K562 (cell line): ENCODE measurements around the gene LASP1NB.

ENCODE experiments used
- DLX4 ChIP-seq: fragments of 250-450 bp; sonication (Bioruptor Pico); IDR thresholded peaks from 2 replicates; pipeline ENCODE4 v1.6.1; 2021; ENCODE audit warnings: mild to moderate bottlenecking
- PCBP1 ChIP-seq: fragments of 200-400 bp; formaldehyde crosslinking; IDR thresholded peaks from 2 replicates; pipeline ENCODE4 v1.6.1; 2018; ENCODE audit warnings: mild to moderate bottlenecking, low read depth, low read length; ENCODE audit not compliant: poor library complexity, severe bottlenecking
- PCBP2 ChIP-seq: fragments of 200-400 bp; formaldehyde crosslinking; IDR thresholded peaks from 2 replicates; pipeline ENCODE4 v1.6.1; 2018; ENCODE audit warnings: low read length, low read depth, mild to moderate bottlenecking, moderate library complexity; ENCODE audit not compliant: poor library complexity, severe bottlenecking
- USF1 ChIP-seq: sonication (generic); formaldehyde crosslinking; IDR thresholded peaks from 2 replicates; pipeline ENCODE4 v1.9.0; 2022; ENCODE audit warnings: mild to moderate bottlenecking, missing genetic modification reagents
- TF ChIP-seq, protein P1 (sequence below): sonication (generic); formaldehyde crosslinking; IDR thresholded peaks from 2 replicates; pipeline ENCODE4 v1.8.0; 2023; ENCODE audit warnings: missing genetic modification reagents, mild to moderate bottlenecking, borderline replicate concordance

Gene LASP1NB

DNA sequence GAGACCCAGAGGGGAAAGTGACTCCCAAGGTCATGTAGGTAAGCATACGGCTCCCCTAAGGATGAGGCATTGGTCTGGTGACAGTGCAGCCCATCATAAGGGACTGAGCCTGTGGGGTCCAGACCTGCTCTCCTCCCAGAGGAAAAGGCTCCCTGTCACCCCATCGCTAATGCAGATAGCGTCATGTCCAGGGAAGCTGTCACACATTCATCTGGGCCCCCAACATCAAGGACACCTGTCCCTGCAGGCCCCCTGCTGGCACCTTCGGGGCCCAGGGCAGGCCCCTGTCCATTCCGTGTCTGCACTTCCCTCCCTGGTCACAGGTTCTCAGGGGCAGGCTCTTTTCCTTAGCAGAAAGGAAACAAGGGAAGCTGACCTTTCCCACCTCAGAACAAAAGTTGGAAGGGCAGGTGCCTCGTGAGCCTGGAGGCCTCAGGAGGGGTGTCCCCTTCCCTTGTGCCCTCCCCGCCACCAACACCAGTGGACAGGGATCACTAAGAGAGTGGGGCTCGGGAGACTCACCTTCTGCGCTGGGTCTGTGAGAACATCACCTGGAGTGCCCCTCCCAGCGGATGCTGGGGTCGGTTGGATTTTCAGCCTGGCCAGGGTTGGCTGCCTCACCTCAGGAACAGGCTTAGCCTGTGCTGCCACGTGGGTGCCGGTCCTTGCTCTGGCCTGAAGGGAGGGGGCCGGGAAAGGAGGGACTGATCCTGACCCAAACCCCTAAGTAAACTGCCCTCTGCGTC lies 17.3 kb upstream of the LASP1NB start (continued):
- TF ChIP-seq USF1 (no peak), PCBP1 (no peak), DLX4 (CRISPR knock-in tag) (no peak), PCBP2 (no peak)
- TF ChIP-seq, protein P1, sequence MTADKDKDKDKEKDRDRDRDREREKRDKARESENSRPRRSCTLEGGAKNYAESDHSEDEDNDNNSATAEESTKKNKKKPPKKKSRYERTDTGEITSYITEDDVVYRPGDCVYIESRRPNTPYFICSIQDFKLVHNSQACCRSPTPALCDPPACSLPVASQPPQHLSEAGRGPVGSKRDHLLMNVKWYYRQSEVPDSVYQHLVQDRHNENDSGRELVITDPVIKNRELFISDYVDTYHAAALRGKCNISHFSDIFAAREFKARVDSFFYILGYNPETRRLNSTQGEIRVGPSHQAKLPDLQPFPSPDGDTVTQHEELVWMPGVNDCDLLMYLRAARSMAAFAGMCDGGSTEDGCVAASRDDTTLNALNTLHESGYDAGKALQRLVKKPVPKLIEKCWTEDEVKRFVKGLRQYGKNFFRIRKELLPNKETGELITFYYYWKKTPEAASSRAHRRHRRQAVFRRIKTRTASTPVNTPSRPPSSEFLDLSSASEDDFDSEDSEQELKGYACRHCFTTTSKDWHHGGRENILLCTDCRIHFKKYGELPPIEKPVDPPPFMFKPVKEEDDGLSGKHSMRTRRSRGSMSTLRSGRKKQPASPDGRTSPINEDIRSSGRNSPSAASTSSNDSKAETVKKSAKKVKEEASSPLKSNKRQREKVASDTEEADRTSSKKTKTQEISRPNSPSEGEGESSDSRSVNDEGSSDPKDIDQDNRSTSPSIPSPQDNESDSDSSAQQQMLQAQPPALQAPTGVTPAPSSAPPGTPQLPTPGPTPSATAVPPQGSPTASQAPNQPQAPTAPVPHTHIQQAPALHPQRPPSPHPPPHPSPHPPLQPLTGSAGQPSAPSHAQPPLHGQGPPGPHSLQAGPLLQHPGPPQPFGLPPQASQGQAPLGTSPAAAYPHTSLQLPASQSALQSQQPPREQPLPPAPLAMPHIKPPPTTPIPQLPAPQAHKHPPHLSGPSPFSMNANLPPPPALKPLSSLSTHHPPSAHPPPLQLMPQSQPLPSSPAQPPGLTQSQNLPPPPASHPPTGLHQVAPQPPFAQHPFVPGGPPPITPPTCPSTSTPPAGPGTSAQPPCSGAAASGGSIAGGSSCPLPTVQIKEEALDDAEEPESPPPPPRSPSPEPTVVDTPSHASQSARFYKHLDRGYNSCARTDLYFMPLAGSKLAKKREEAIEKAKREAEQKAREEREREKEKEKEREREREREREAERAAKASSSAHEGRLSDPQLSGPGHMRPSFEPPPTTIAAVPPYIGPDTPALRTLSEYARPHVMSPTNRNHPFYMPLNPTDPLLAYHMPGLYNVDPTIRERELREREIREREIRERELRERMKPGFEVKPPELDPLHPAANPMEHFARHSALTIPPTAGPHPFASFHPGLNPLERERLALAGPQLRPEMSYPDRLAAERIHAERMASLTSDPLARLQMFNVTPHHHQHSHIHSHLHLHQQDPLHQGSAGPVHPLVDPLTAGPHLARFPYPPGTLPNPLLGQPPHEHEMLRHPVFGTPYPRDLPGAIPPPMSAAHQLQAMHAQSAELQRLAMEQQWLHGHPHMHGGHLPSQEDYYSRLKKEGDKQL = no peak
- TF ChIP-seq, all 486 proteins: peak for 0
